GM23338 (cell line): Measurements from ENCODE around the gene ARL2BP. TPM values are rescaled to one million over a fixed set of nuclear protein-coding genes. Genes with fewer than 3 reads are reported as not detected.

Experiments used
- ATAC-seq: fragments of 200-7000 bp; cut with Tn5 transposase; 3 replicates; pipeline ENCODE4 v1.9.1; 2020
- DNase-seq: peaks from one replicate; pipeline ENCODE4 v3.0.0-alpha.2; 2015; ENCODE audit warnings: low spot score
- H2AFZ ChIP-seq: fragments of 200-600 bp; sonication (generic); 2 replicates; pipeline ENCODE4 v1.8.0; 2016; ENCODE audit warnings: antibody characterized with exemption, mild to moderate bottlenecking, moderate library complexity
- H3F3A ChIP-seq: fragments of 200-600 bp; sonication (generic); replicated peaks from 2 replicates; pipeline ENCODE4 v1.8.0; 2017; ENCODE audit warnings: antibody characterized with exemption, mixed run types, low read depth
- H3K27ac ChIP-seq: fragments of 200-600 bp; sonication (generic); 2 replicates; pipeline ENCODE4 v1.6.1; 2016; ENCODE audit warnings: low read depth
- H3K27me3 ChIP-seq: fragments of 200-600 bp; sonication (generic); 2 replicates; pipeline ENCODE4 v1.8.0; 2016; ENCODE audit warnings: mild to moderate bottlenecking, mixed run types, moderate library complexity; ENCODE audit not compliant: insufficient read depth
- H3K36me3 ChIP-seq: fragments of 200-600 bp; sonication (generic); 2 replicates; pipeline ENCODE4 v1.8.0; 2016; ENCODE audit warnings: mild to moderate bottlenecking; ENCODE audit not compliant: insufficient read depth
- H3K4me1 ChIP-seq: fragments of 200-600 bp; sonication (generic); 2 replicates; pipeline ENCODE4 v1.8.0; 2016; ENCODE audit warnings: mild to moderate bottlenecking, moderate library complexity; ENCODE audit not compliant: insufficient read depth
- H3K4me2 ChIP-seq: fragments of 200-600 bp; sonication (generic); 2 replicates; pipeline ENCODE4 v1.7.1; 2017; ENCODE audit warnings: mixed run types
- H3K4me3 ChIP-seq: fragments of 200-600 bp; sonication (generic); 2 replicates; pipeline ENCODE4 v1.6.1; 2016; ENCODE audit warnings: mixed run types
- H3K79me2 ChIP-seq: fragments of 200-600 bp; sonication (generic); replicated peaks from 2 replicates; pipeline ENCODE4 v1.8.0; 2017; ENCODE audit warnings: mild to moderate bottlenecking; ENCODE audit not compliant: insufficient read depth
- H3K9me2 ChIP-seq: fragments of 200-600 bp; sonication (generic); 2 replicates; pipeline ENCODE4 v1.8.0; 2017; ENCODE audit not compliant: insufficient read depth
- H4K20me1 ChIP-seq: fragments of 200-600 bp; sonication (generic); replicated peaks from 2 replicates; pipeline ENCODE4 v1.8.0; 2017; ENCODE audit warnings: mild to moderate bottlenecking; ENCODE audit not compliant: insufficient read depth
- H3K27ac Mint-ChIP-seq: 2 replicates; pipeline ENCODE4 v1.8.0; 2020; ENCODE audit warnings: inconsistent platforms, mild to moderate bottlenecking, moderate library complexity, mixed read lengths
- H3K27me3 Mint-ChIP-seq: 3 replicates; pipeline ENCODE4 v1.8.0; 2022; ENCODE audit warnings: low read depth, mild to moderate bottlenecking, moderate library complexity, mixed read lengths, inconsistent platforms; ENCODE audit not compliant: insufficient read depth, poor library complexity
- H3K36me3 Mint-ChIP-seq: 3 replicates; pipeline ENCODE4 v1.8.0; 2021; ENCODE audit warnings: low read depth, mild to moderate bottlenecking, inconsistent platforms, moderate library complexity, mixed read lengths
- H3K4me1 Mint-ChIP-seq: 3 replicates; pipeline ENCODE4 v1.8.0; 2020; ENCODE audit warnings: mild to moderate bottlenecking, inconsistent platforms, mixed read lengths
- H3K4me3 Mint-ChIP-seq: 3 replicates; pipeline ENCODE4 v1.8.0; 2021; ENCODE audit warnings: moderate library complexity, mild to moderate bottlenecking, inconsistent platforms, mixed read lengths
- H3K9me3 Mint-ChIP-seq: 3 replicates; pipeline ENCODE4 v1.8.0; 2020; ENCODE audit warnings: moderate library complexity, mild to moderate bottlenecking, inconsistent platforms, mixed read lengths
- CREB1 ChIP-seq: fragments of 250-450 bp; sonication (Bioruptor Pico); IDR thresholded peaks from 2 replicates; pipeline ENCODE4 v1.5.0; 2020; ENCODE audit warnings: low read depth, mild to moderate bottlenecking, moderate library complexity
- CTCF ChIP-seq, 2 experiments: fragments of 200-600 bp in 1 of 2; sonication (generic) in 1 of 2; conservative IDR thresholded peaks; 2 replicates each; pipeline versions ENCODE4 v1.5.1 to v1.6.1; 2016 to 2017; ENCODE audit warnings: antibody characterized with exemption in 2 of 2, low read depth in 2 of 2, mild to moderate bottlenecking in 2 of 2, moderate library complexity in 1 of 2
- ETS1 ChIP-seq: IDR thresholded peaks from 2 replicates; pipeline ENCODE4 v1.6.1; 2016; ENCODE audit warnings: antibody characterized with exemption
- EZH2 ChIP-seq: fragments of 200-600 bp; sonication (generic); IDR thresholded peaks from one replicate; pipeline ENCODE4 v1.8.0; 2017; ENCODE audit warnings: antibody characterized with exemption, mild to moderate bottlenecking, low read depth; ENCODE audit not compliant: unreplicated experiment
- EZH2phosphoT487 ChIP-seq: fragments of 200-600 bp; sonication (generic); IDR thresholded peaks from one replicate; pipeline ENCODE4 v1.8.1; 2018; ENCODE audit warnings: antibody characterized with exemption; ENCODE audit not compliant: unreplicated experiment
- JUNB ChIP-seq: IDR thresholded peaks from one replicate; pipeline ENCODE4 v1.6.1; 2016; ENCODE audit warnings: antibody characterized with exemption; ENCODE audit not compliant: unreplicated experiment
- NANOG ChIP-seq: IDR thresholded peaks from 2 replicates; pipeline ENCODE4 v1.6.1; 2016; ENCODE audit warnings: antibody characterized with exemption, borderline replicate concordance
- POLR2AphosphoS5 ChIP-seq: IDR thresholded peaks from 2 replicates; pipeline ENCODE4 v1.6.1; 2016; ENCODE audit warnings: antibody characterized with exemption, low read depth
- STAT1 ChIP-seq: IDR thresholded peaks from one replicate; pipeline ENCODE4 v1.6.1; 2016; ENCODE audit warnings: antibody characterized with exemption; ENCODE audit not compliant: unreplicated experiment
- ZNF114 ChIP-seq: fragments of 250-450 bp; sonication (Bioruptor Pico); IDR thresholded peaks from 2 replicates; pipeline ENCODE4 v1.5.0; 2020; ENCODE audit warnings: mild to moderate bottlenecking, moderate library complexity
- ZNF331 ChIP-seq: fragments of 250-450 bp; sonication (Bioruptor Pico); IDR thresholded peaks from 2 replicates; pipeline ENCODE4 v1.5.0; 2020; ENCODE audit warnings: low read depth, mild to moderate bottlenecking, moderate library complexity
- polyA plus RNA-seq: library from polyadenylated mRNA; unstranded; fragments of >200 nt; fragmentation: Nextera tagmentation; extraction: Ambion mirVana; gene quantifications from 2 replicates; pipeline ENCODE4 v1.2.1, GENCODE V29; 2016
- total RNA-seq: library from RNA; depleted of rRNA; stranded (reverse); fragments of >200 nt; shearing (Covaris generic); gene quantifications from 2 replicates; pipeline ENCODE4 v1.2.3, GENCODE V29; 2014
- TF ChIP-seq, protein P1 (sequence below): fragments of 250-450 bp; sonication (Bioruptor Pico); IDR thresholded peaks from 2 replicates; pipeline ENCODE4 v1.5.0; 2020; ENCODE audit warnings: mild to moderate bottlenecking, moderate library complexity
- TF ChIP-seq, protein P2 (sequence below): IDR thresholded peaks from one replicate; pipeline ENCODE4 v1.6.1; 2018; ENCODE audit warnings: antibody characterized with exemption; ENCODE audit not compliant: unreplicated experiment

The ARL2BP gene
- total and polyA plus RNA-seq, 2 experiments from 2014 or later, result 10.3 to 13.4 TPM

- Histone ChIP-seq H3K27me3 (no peaks in the 10 kb centered on the region), H3K9me2 (no peaks in the 10 kb centered on the region), H2AFZ (no peak overlapping the region), H3K4me3 (no peak overlapping the region), H4K20me1 (peaks cover 15% of the 10 kb centered on the region), H3K4me1 (no peaks in the 10 kb centered on the region), H3K36me3 (0 out of 2 replicates have a peak, but pooled peaks cover 7% of the 10 kb centered on the region), H3K79me2 (peaks cover 21% of the 10 kb centered on the region), H3K27ac (no peak overlapping the region), H3F3A (no peaks in the 10 kb centered on the region), H3K4me2 (no peak overlapping the region)
- no peak overlapping the region for H3K27ac Mint-ChIP-seq
- ATAC-seq (no peak), DNase-seq (no peak)
- peaks cover 44% of the 10 kb centered on the region for H3K36me3 Mint-ChIP-seq
- no peaks in the 10 kb centered on the region for H3K4me1 Mint-ChIP-seq
- H3K4me3 Mint-ChIP-seq, result no peak overlapping the region
- TF ChIP-seq EZH2 (no peak), ZNF331 (CRISPR knock-in tag) (no peak), JUNB (no peak), CTCF (conservative IDR thresholded peaks at IDR 0.05; ENCODE audit: low read depth in 2 of 2) (no peak), ZNF114 (CRISPR knock-in tag) (no peak), EZH2phosphoT487 (no peak), STAT1 (no peak), NANOG (no peak), POLR2AphosphoS5 (no peak), ETS1 (no peak), CREB1 (CRISPR knock-in tag) (no peak)
- TF ChIP-seq, protein P1, sequence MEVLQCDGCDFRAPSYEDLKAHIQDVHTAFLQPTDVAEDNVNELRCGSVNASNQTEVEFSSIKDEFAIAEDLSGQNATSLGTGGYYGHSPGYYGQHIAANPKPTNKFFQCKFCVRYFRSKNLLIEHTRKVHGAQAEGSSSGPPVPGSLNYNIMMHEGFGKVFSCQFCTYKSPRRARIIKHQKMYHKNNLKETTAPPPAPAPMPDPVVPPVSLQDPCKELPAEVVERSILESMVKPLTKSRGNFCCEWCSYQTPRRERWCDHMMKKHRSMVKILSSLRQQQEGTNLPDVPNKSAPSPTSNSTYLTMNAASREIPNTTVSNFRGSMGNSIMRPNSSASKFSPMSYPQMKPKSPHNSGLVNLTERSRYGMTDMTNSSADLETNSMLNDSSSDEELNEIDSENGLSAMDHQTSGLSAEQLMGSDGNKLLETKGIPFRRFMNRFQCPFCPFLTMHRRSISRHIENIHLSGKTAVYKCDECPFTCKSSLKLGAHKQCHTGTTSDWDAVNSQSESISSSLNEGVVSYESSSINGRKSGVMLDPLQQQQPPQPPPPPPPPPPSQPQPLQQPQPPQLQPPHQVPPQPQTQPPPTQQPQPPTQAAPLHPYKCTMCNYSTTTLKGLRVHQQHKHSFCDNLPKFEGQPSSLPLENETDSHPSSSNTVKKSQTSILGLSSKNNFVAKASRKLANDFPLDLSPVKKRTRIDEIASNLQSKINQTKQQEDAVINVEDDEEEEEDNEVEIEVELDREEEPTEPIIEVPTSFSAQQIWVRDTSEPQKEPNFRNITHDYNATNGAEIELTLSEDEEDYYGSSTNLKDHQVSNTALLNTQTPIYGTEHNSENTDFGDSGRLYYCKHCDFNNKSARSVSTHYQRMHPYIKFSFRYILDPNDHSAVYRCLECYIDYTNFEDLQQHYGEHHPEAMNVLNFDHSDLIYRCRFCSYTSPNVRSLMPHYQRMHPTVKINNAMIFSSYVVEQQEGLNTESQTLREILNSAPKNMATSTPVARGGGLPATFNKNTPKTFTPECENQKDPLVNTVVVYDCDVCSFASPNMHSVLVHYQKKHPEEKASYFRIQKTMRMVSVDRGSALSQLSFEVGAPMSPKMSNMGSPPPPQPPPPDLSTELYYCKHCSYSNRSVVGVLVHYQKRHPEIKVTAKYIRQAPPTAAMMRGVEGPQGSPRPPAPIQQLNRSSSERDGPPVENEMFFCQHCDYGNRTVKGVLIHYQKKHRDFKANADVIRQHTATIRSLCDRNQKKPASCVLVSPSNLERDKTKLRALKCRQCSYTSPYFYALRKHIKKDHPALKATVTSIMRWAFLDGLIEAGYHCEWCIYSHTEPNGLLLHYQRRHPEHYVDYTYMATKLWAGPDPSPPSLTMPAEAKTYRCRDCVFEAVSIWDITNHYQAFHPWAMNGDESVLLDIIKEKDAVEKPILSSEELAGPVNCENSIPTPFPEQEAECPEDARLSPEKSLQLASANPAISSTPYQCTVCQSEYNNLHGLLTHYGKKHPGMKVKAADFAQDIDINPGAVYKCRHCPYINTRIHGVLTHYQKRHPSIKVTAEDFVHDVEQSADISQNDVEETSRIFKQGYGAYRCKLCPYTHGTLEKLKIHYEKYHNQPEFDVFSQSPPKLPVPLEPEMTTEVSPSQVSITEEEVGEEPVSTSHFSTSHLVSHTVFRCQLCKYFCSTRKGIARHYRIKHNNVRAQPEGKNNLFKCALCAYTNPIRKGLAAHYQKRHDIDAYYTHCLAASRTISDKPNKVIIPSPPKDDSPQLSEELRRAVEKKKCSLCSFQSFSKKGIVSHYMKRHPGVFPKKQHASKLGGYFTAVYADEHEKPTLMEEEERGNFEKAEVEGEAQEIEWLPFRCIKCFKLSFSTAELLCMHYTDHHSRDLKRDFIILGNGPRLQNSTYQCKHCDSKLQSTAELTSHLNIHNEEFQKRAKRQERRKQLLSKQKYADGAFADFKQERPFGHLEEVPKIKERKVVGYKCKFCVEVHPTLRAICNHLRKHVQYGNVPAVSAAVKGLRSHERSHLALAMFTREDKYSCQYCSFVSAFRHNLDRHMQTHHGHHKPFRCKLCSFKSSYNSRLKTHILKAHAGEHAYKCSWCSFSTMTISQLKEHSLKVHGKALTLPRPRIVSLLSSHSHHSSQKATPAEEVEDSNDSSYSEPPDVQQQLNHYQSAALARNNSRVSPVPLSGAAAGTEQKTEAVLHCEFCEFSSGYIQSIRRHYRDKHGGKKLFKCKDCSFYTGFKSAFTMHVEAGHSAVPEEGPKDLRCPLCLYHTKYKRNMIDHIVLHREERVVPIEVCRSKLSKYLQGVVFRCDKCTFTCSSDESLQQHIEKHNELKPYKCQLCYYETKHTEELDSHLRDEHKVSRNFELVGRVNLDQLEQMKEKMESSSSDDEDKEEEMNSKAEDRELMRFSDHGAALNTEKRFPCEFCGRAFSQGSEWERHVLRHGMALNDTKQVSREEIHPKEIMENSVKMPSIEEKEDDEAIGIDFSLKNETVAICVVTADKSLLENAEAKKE (CRISPR knock-in tag), result no peak
- TF ChIP-seq, protein P2, sequence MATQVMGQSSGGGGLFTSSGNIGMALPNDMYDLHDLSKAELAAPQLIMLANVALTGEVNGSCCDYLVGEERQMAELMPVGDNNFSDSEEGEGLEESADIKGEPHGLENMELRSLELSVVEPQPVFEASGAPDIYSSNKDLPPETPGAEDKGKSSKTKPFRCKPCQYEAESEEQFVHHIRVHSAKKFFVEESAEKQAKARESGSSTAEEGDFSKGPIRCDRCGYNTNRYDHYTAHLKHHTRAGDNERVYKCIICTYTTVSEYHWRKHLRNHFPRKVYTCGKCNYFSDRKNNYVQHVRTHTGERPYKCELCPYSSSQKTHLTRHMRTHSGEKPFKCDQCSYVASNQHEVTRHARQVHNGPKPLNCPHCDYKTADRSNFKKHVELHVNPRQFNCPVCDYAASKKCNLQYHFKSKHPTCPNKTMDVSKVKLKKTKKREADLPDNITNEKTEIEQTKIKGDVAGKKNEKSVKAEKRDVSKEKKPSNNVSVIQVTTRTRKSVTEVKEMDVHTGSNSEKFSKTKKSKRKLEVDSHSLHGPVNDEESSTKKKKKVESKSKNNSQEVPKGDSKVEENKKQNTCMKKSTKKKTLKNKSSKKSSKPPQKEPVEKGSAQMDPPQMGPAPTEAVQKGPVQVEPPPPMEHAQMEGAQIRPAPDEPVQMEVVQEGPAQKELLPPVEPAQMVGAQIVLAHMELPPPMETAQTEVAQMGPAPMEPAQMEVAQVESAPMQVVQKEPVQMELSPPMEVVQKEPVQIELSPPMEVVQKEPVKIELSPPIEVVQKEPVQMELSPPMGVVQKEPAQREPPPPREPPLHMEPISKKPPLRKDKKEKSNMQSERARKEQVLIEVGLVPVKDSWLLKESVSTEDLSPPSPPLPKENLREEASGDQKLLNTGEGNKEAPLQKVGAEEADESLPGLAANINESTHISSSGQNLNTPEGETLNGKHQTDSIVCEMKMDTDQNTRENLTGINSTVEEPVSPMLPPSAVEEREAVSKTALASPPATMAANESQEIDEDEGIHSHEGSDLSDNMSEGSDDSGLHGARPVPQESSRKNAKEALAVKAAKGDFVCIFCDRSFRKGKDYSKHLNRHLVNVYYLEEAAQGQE, result no peak
- no peaks in the 10 kb centered on the region for H3K27me3 Mint-ChIP-seq
- peaks cover 16% of the 10 kb centered on the region for H3K9me3 Mint-ChIP-seq
Observed at GRCh38 chr16:57203451-57203850, 41.6 kb upstream of the ARL2BP start.
